Gastroesophageal sphincter (tissue), 4 donors: ENCODE data around the gene KERA. TPM values are rescaled to one million over a fixed set of nuclear protein-coding genes. Genes with fewer than 3 reads are reported as not detected.

Experiments
- ATAC-seq: fragments of 150-250 bp; one replicate; pipeline ENCODE4 v1.9.1; 2016; ENCODE audit warnings: mild to moderate bottlenecking, moderate library complexity
- H3K27ac ChIP-seq, 4 donors: fragments of 200-600 bp; sonication (generic) in 3 of 4; 1 replicate in 3 of 4; 2 replicates in 1 of 4; pipeline ENCODE4 v1.5.1; 2016 to 2019
- H3K27me3 ChIP-seq: fragments of 200-600 bp; sonication (generic); one replicate; pipeline ENCODE4 v1.5.1; 2019
- H3K36me3 ChIP-seq, 2 donors: fragments of 200-600 bp; sonication (generic); one replicate each; pipeline ENCODE4 v1.5.1; 2019; ENCODE audit warnings: control low read depth in 1 of 2
- H3K4me1 ChIP-seq, 3 donors: fragments of 200-600 bp; sonication (generic); 1 replicate in 2 of 3; 2 replicates in 1 of 3; pipeline ENCODE4 v1.5.1; 2016 to 2019; ENCODE audit warnings: control low read depth in 2 of 3
- H3K4me3 ChIP-seq, 2 donors: fragments of 200-600 bp; sonication (generic); one replicate each; pipeline ENCODE4 v1.5.1; 2019; ENCODE audit warnings: mild to moderate bottlenecking in 1 of 2, moderate library complexity in 1 of 2
- H3K9me3 ChIP-seq, 3 donors: fragments of 200-600 bp; sonication (generic); one replicate each; pipeline ENCODE4 v1.5.1; 2017 to 2019; ENCODE audit warnings: control low read depth in 2 of 3
- EP300 ChIP-seq: sonication (generic); formaldehyde crosslinking; IDR thresholded peaks from one replicate; pipeline ENCODE4 v1.6.1; 2017; ENCODE audit warnings: antibody characterized with exemption, mild to moderate bottlenecking
- POLR2A ChIP-seq, 2 donors: fragments of 450-650 bp; IDR thresholded peaks; one replicate each; pipeline ENCODE4 v1.6.1; 2017; ENCODE audit warnings: antibody characterized with exemption in 2 of 2, mild to moderate bottlenecking in 2 of 2, moderate library complexity in 1 of 2
- POLR2AphosphoS5 ChIP-seq: sonication (generic); formaldehyde crosslinking; IDR thresholded peaks from one replicate; pipeline ENCODE4 v1.6.1; 2017; ENCODE audit warnings: antibody characterized with exemption
- WGBS, 2 donors: methylation state at CpG; one replicate each; pipeline ENCODE4 v1.1.5; 2018; ENCODE audit warnings: low coverage in 1 of 2; 5-methylcytosine and 5-hydroxymethylcytosine counted together
- total RNA-seq, 4 donors: library from RNA; depleted of rRNA; stranded (reverse); fragments of >200 nt; gene quantifications; one replicate each; pipeline ENCODE4 v1.1.0, GENCODE V29; 2016
- TF ChIP-seq, protein P1 (sequence below), 4 experiments: fragments of 200-600 bp in 2 of 4; fragments of 450-650 bp in 2 of 4; sonication (generic) in 1 of 4; IDR thresholded peaks; one replicate each; pipeline ENCODE4 v1.5.1; 2017 to 2019; ENCODE audit warnings: antibody characterized with exemption in 4 of 4, mild to moderate bottlenecking in 2 of 4, moderate library complexity in 2 of 4

Gene KERA
- total RNA-seq, 4 donors from 2014 or later: not detected

GRCh38 chr12:91098941-91099340 is 41.1 kb upstream of the KERA start:
- TF ChIP-seq EP300 (no peak), POLR2AphosphoS5 (no peak), POLR2A (IDR thresholded peaks at IDR 0.05) (no peak)
- TF ChIP-seq, protein P1, sequence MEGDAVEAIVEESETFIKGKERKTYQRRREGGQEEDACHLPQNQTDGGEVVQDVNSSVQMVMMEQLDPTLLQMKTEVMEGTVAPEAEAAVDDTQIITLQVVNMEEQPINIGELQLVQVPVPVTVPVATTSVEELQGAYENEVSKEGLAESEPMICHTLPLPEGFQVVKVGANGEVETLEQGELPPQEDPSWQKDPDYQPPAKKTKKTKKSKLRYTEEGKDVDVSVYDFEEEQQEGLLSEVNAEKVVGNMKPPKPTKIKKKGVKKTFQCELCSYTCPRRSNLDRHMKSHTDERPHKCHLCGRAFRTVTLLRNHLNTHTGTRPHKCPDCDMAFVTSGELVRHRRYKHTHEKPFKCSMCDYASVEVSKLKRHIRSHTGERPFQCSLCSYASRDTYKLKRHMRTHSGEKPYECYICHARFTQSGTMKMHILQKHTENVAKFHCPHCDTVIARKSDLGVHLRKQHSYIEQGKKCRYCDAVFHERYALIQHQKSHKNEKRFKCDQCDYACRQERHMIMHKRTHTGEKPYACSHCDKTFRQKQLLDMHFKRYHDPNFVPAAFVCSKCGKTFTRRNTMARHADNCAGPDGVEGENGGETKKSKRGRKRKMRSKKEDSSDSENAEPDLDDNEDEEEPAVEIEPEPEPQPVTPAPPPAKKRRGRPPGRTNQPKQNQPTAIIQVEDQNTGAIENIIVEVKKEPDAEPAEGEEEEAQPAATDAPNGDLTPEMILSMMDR (IDR thresholded peaks at IDR 0.05): no peak
- WGBS, 2 donors: 11 to 26% methylated on average over 3 of the region's 3 CpGs
- Histone ChIP-seq H3K9me3 (no peaks in the 10 kb centered on the region), H3K4me3 (no peak overlapping the region), H3K27me3 (no peaks in the 10 kb centered on the region), H3K36me3 (no peaks in the 10 kb centered on the region), H3K4me1 (no peaks in the 10 kb centered on the region), H3K27ac (no peak overlapping the region)
- ATAC-seq: peak; percentile 80

DNA sequence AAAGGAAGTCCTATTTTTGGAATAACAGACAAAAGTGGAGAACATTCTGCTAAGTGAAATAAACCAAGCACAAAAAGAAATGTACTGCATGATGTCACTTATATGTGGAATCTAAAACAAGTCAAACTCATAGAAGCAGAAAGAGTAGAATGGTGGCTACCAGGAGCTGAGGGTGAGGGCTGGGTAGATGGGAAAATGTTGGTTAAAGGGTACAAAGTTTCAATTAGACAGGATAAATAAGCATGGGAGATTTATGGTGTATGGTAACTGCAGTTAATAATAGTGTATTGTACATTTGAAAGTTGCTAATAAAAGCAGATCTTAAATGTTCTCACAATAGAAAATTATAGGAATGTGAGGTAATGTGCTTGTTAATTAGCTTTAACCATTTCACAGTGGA is 40.6 kb upstream of the KERA start:
- Histone ChIP-seq H3K36me3 (no peaks in the 10 kb centered on the region), H3K27ac (no peak overlapping the region), H3K27me3 (no peaks in the 10 kb centered on the region), H3K4me1 (no peaks in the 10 kb centered on the region), H3K9me3 (no peaks in the 10 kb centered on the region), H3K4me3 (no peak overlapping the region)
- no peak for ATAC-seq
- TF ChIP-seq EP300 (no peak), POLR2AphosphoS5 (no peak), POLR2A (IDR thresholded peaks at IDR 0.05) (no peak)
- TF ChIP-seq, protein P1 (IDR thresholded peaks at IDR 0.05): no peak

- Histone ChIP-seq H3K4me3 (no peak overlapping the region), H3K4me1 (no peaks in the 10 kb centered on the region), H3K9me3 (peaks cover 0 to 10% (median 0%) of the 10 kb centered on the region in 3 donors), H3K27me3 (no peaks in the 10 kb centered on the region), H3K27ac (no peak overlapping the region), H3K36me3 (no peaks in the 10 kb centered on the region)
- TF ChIP-seq POLR2AphosphoS5: no peak
- TF ChIP-seq, protein P1 (IDR thresholded peaks at IDR 0.05): no peak
- ATAC-seq: no peak
- 17 to 82% methylated on average over 1 of the region's 1 CpG for WGBS, 2 donors
These were observed 37.1 kb upstream of the KERA start for GRCh38 chr12:91094957-91095356.

DNA sequence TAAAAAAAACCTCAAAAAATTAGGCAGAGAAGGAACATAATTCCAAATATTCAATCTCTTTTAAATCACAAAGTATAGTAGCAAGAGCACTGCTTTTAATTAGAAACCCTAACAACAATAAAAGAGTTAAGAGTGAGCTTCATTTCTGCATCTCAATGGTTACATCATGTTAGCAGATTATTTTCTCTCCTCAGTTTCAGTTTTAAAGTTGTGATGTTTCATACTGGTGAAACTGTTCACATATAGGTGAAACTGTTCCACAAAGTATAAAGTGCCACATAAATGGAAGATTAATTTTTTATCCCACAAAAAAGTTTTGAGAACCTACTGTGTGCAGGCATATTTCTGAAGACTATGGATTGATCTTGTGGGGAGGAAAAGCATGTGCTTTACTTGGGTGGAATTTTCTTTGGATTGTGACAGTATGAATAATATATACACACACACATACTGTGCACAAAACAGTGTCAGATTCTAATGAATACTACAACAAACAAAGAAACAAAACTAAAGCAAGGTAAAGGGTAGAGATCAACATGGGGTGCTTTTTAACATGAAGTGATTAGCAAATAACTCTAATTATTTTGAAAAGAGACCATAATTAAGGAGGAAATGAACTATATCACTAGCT is 36.3 kb upstream of the KERA start:
- H3K27ac ChIP-seq: no peak overlapping the region
- H3K9me3 ChIP-seq: peaks cover 0 to 18% (median 0%) of the 10 kb centered on the region in 3 donors
- no peak for TF ChIP-seq EP300
- TF ChIP-seq, protein P1 (IDR thresholded peaks at IDR 0.05): no peak
- TF ChIP-seq POLR2A (IDR thresholded peaks at IDR 0.05): no peak
- TF ChIP-seq POLR2AphosphoS5: no peak
- no peaks in the 10 kb centered on the region for H3K36me3 ChIP-seq
- no peaks in the 10 kb centered on the region for H3K4me1 ChIP-seq
- no peak for ATAC-seq
- no peaks in the 10 kb centered on the region for H3K27me3 ChIP-seq
- H3K4me3 ChIP-seq: no peak overlapping the region

GRCh38 chr12:91093341-91093740 is 35.5 kb upstream of the KERA start:
- no peaks in the 10 kb centered on the region for H3K27me3 ChIP-seq
- WGBS, 2 donors: 70 to 85% methylated on average over 4 of the region's 4 CpGs
- no peak overlapping the region for H3K27ac ChIP-seq
- H3K4me3 ChIP-seq: no peak overlapping the region
- no peak for ATAC-seq
- no peaks in the 10 kb centered on the region for H3K36me3 ChIP-seq
- H3K9me3 ChIP-seq: peaks cover 0 to 21% (median 0%) of the 10 kb centered on the region in 3 donors
- no peak for TF ChIP-seq EP300
- TF ChIP-seq POLR2AphosphoS5: no peak
- no peak for TF ChIP-seq POLR2A (IDR thresholded peaks at IDR 0.05)
- TF ChIP-seq, protein P1 (IDR thresholded peaks at IDR 0.05): no peak
- no peaks in the 10 kb centered on the region for H3K4me1 ChIP-seq
